GM19193 (cell line): ENCODE measurements around the gene PDIA6.

Experiments
- POLR2A ChIP-seq: IDR thresholded peaks from 4 replicates; pipeline ENCODE4 v1.6.1; 2011; ENCODE audit not compliant: insufficient read depth, insufficient read length; ENCODE audit errors: extremely low read depth

PDIA6 gene

GRCh38 chr2:10838734-10839133 lies 26.1 kb upstream of the PDIA6 start:
- TF ChIP-seq POLR2A: no peak

- TF ChIP-seq POLR2A: no peak
Measured at GRCh38 chr2:10837298-10838266, 25.0 kb upstream of the PDIA6 start.

GRCh38 chr2:10835052-10835970 lies 22.7 kb upstream of the PDIA6 start:
- no peak for TF ChIP-seq POLR2A

GRCh38 chr2:10834068-10834655 lies 21.6 kb upstream of the PDIA6 start:
- no peak for TF ChIP-seq POLR2A

- TF ChIP-seq POLR2A: no peak
Measured at GRCh38 chr2:10833021-10833420, 20.4 kb upstream of the PDIA6 start.

- no peak for TF ChIP-seq POLR2A
Measured at GRCh38 chr2:10832203-10832936, 19.8 kb upstream of the PDIA6 start.

GRCh38 chr2:10831400-10831985 lies 18.9 kb upstream of the PDIA6 start:
- no peak for TF ChIP-seq POLR2A

GRCh38 chr2:10830641-10831399 lies 18.2 kb upstream of the PDIA6 start:
- TF ChIP-seq POLR2A: no peak

- TF ChIP-seq POLR2A: no peak
Measured at GRCh38 chr2:10830203-10830602, 17.6 kb upstream of the PDIA6 start.

GRCh38 chr2:10829299-10829698 lies 16.7 kb upstream of the PDIA6 start:
- TF ChIP-seq POLR2A: no peak

- TF ChIP-seq POLR2A: no peak
Measured at GRCh38 chr2:10828346-10828745, 15.8 kb upstream of the PDIA6 start.

GRCh38 chr2:10826625-10827024 lies 14.0 kb upstream of the PDIA6 start:
- TF ChIP-seq POLR2A: no peak

- no peak for TF ChIP-seq POLR2A
Measured at GRCh38 chr2:10826026-10826425, 13.4 kb upstream of the PDIA6 start.

- TF ChIP-seq POLR2A: no peak
Measured at GRCh38 chr2:10824191-10824590, 11.6 kb upstream of the PDIA6 start.
